GM12878 (cell line): ENCODE results near the gene LRRC37B. TPM values are rescaled to one million over a fixed set of nuclear protein-coding genes. Genes with fewer than 3 reads are reported as not detected.
A peak's percentile ranks its signal among the peaks of the same experiment; 100 is the strongest.

Experiments used
- ATAC-seq: fragments of 200-7000 bp; cut with Tn5 transposase; 3 replicates; pipeline ENCODE4 v1.9.1; 2020; ENCODE audit warnings: mild to moderate bottlenecking, moderate library complexity
- BruUV-seq: library from RNA; stranded (reverse); fragments of 400-500 nt; replicated peaks from 2 replicates; lab custom pipeline; 2021; lab: Mats Ljungman, UMichigan
- CTCF ChIA-PET: fragments of 300-600 bp; sonication (Branson Sonifier 250); formaldehyde crosslinking; extraction: SDS; loops from one replicate; lab custom pipeline; 2021; ENCODE audit warnings: inconsistent platforms; lab: Yijun Ruan, JAX
- POLR2A ChIA-PET: fragments of 350-600 bp; formaldehyde crosslinking; extraction: SDS; loops from one replicate; lab custom pipeline; 2021; ENCODE audit warnings: inconsistent platforms; lab: Charles Lee
- RAD21 ChIA-PET: fragments of 300-600 bp; sonication (Branson Sonifier 250); formaldehyde crosslinking; loops from one replicate; lab custom pipeline; 2023; ENCODE audit warnings: antibody characterized with exemption; ENCODE audit not compliant: unreplicated experiment; lab: Charles Lee
- SMC1A ChIA-PET: fragments of 300-600 bp; sonication (Branson Sonifier 250); formaldehyde crosslinking; loops from one replicate; lab custom pipeline; 2023; ENCODE audit not compliant: unreplicated experiment, uncharacterized antibody; lab: Charles Lee
- DNase-seq: peaks from one replicate; pipeline ENCODE4 v3.0.0-alpha.2; 2011; ENCODE audit warnings: low read depth, low spot score
- FAIRE-seq: peaks from 3 replicates; lab custom pipeline; 2011; peaks lifted over from hg19 to GRCh38; lab: Jason Lieb, UNC
- H2AFZ ChIP-seq: 2 replicates; pipeline ENCODE4 v1.6.0; 2011; ENCODE audit warnings: low read depth, low read length, control low read depth; ENCODE audit not compliant: control insufficient read depth
- H3K27ac ChIP-seq: 2 replicates; pipeline ENCODE4 v1.5.1; 2011; ENCODE audit warnings: control low read depth; ENCODE audit not compliant: control insufficient read depth, insufficient read depth
- H3K27me3 ChIP-seq, 2 experiments: replicated peaks in 1 of 2; 2 replicates each; pipeline versions ENCODE4 v1.6.0 to v1.6.1; 2011; ENCODE audit warnings: low read length in 1 of 2; ENCODE audit not compliant: control insufficient read depth in 2 of 2, insufficient read depth in 2 of 2
- H3K36me3 ChIP-seq, 2 experiments: 2 replicates each; pipeline ENCODE4 v1.5.1; 2011; ENCODE audit warnings: low read length in 1 of 2; ENCODE audit not compliant: control insufficient read depth in 2 of 2, insufficient read depth in 2 of 2
- H3K4me1 ChIP-seq: 2 replicates; pipeline ENCODE4 v1.6.1; 2011; ENCODE audit warnings: mild to moderate bottlenecking, low read length, moderate library complexity, mixed read lengths; ENCODE audit not compliant: control insufficient read depth, insufficient read depth
- H3K4me2 ChIP-seq: 2 replicates; pipeline ENCODE4 v1.6.0; 2011; ENCODE audit warnings: control low read depth; ENCODE audit not compliant: control insufficient read depth, insufficient read depth
- H3K4me3 ChIP-seq: fragments of 200-600 bp; sonication (generic); 2 replicates; pipeline ENCODE4 v1.5.1; 2016
- H3K79me2 ChIP-seq: 2 replicates; pipeline ENCODE4 v1.6.0; 2011; ENCODE audit warnings: low read length; ENCODE audit not compliant: control insufficient read depth, insufficient read depth
- H3K9ac ChIP-seq: 2 replicates; pipeline ENCODE4 v1.8.0; 2011; ENCODE audit warnings: low read length, control low read depth, mixed read lengths; ENCODE audit not compliant: control insufficient read depth, insufficient read depth
- H3K9me3 ChIP-seq: replicated peaks from 3 replicates; pipeline ENCODE4 v1.5.1; 2011; ENCODE audit warnings: mild to moderate bottlenecking, low read length; ENCODE audit not compliant: control insufficient read depth, insufficient read depth
- H4K20me1 ChIP-seq: 2 replicates; pipeline ENCODE4 v1.6.0; 2011; ENCODE audit not compliant: control insufficient read depth, insufficient read depth
- ASH2L ChIP-seq: fragments of 300-600, 200-600 bp; sonication (generic); IDR thresholded peaks from 2 replicates; pipeline ENCODE4 v1.6.1; 2017; ENCODE audit warnings: low read depth, mild to moderate bottlenecking, borderline replicate concordance
- BACH1 ChIP-seq: fragments of 450-650 bp; IDR thresholded peaks from 2 replicates; pipeline ENCODE4 v1.6.1; 2017; ENCODE audit warnings: mild to moderate bottlenecking, borderline replicate concordance
- BHLHE40 ChIP-seq, 2 experiments: fragments of 450-650 bp in 1 of 2; IDR thresholded peaks; 2 replicates each; pipeline ENCODE4 v1.6.1; 2011 to 2017; ENCODE audit warnings: low read depth in 2 of 2, borderline replicate concordance in 1 of 2, improper control_type of control experiment in 1 of 2, low read length in 1 of 2, mild to moderate bottlenecking in 1 of 2
- DPF2 ChIP-seq: fragments of 450-650 bp; IDR thresholded peaks from 2 replicates; pipeline ENCODE4 v1.6.1; 2017; ENCODE audit warnings: mild to moderate bottlenecking
- EZH2 ChIP-seq: IDR thresholded peaks from 2 replicates; pipeline ENCODE4 v1.6.1; 2012; ENCODE audit warnings: low read depth, mild to moderate bottlenecking, control low read depth, inconsistent platforms, low read length, borderline replicate concordance; ENCODE audit not compliant: control insufficient read depth
- GATAD2B ChIP-seq: fragments of 450-650 bp; conservative IDR thresholded peaks from 2 replicates; pipeline ENCODE4 v1.6.1; 2017; ENCODE audit warnings: low read depth, mild to moderate bottlenecking, moderate library complexity
- IKZF1 ChIP-seq: fragments of 450-650 bp; conservative IDR thresholded peaks from 2 replicates; pipeline ENCODE4 v1.6.1; 2017; ENCODE audit warnings: antibody characterized with exemption, mild to moderate bottlenecking
- IRF4 ChIP-seq: IDR thresholded peaks from 2 replicates; pipeline ENCODE4 v1.6.1; 2011; ENCODE audit warnings: low read depth, low read length
- LARP7 ChIP-seq: fragments of 450-650 bp; IDR thresholded peaks from 2 replicates; pipeline ENCODE4 v1.6.1; 2017; ENCODE audit warnings: mild to moderate bottlenecking
- NBN ChIP-seq: fragments of 450-650 bp; IDR thresholded peaks from 2 replicates; pipeline ENCODE4 v1.6.1; 2016
- NR2F1 ChIP-seq: fragments of 450-650 bp; conservative IDR thresholded peaks from 2 replicates; pipeline ENCODE4 v1.6.1; 2017; ENCODE audit warnings: mild to moderate bottlenecking
- POU2F2 ChIP-seq: IDR thresholded peaks from 3 replicates; pipeline ENCODE4 v1.6.1; 2011; ENCODE audit warnings: low read depth, mild to moderate bottlenecking, low read length, borderline replicate concordance
- SMARCA5 ChIP-seq: fragments of 450-650 bp; IDR thresholded peaks from 2 replicates; pipeline ENCODE4 v1.6.1; 2017; ENCODE audit warnings: mild to moderate bottlenecking
- ZBTB11 ChIP-seq: fragments of 450-650 bp; formaldehyde crosslinking; IDR thresholded peaks from 2 replicates; pipeline ENCODE4 v1.5.0; 2022; ENCODE audit warnings: mild to moderate bottlenecking, missing genetic modification characterization
- ZNF217 ChIP-seq: fragments of 450-650 bp; IDR thresholded peaks from 2 replicates; pipeline ENCODE4 v1.6.1; 2017; ENCODE audit warnings: antibody characterized with exemption, mild to moderate bottlenecking
- ZNF24 ChIP-seq: fragments of 450-650 bp; IDR thresholded peaks from 2 replicates; pipeline ENCODE4 v1.6.1; 2017; ENCODE audit warnings: antibody characterized with exemption, mild to moderate bottlenecking
- ZSCAN29 ChIP-seq: fragments of 450-650 bp; IDR thresholded peaks from 2 replicates; pipeline ENCODE4 v1.6.1; 2017; ENCODE audit warnings: mild to moderate bottlenecking, moderate library complexity
- WGBS: methylation state at CpG from one replicate; pipeline ENCODE4 v1.1.6; 2016; ENCODE audit warnings: low lambda C conversion rate; ENCODE audit not compliant: insufficient replicate concordance, insufficient coverage; ENCODE audit errors: missing lambda C conversion rate; 5-methylcytosine and 5-hydroxymethylcytosine counted together
- in situ Hi-C: fragments of 300-500 bp; cut with MboI; formaldehyde crosslinking; loops from 9 replicates; pipeline ENCODE4 v1.14.3; 2018; ENCODE audit warnings: mixed read lengths
- intact Hi-C: fragments of 100-400 bp; cut with micrococcal nuclease; formaldehyde crosslinking; loops from one replicate; pipeline ENCODE4 v1.14.2; 2022; ENCODE audit not compliant: unreplicated experiment
- polyA plus RNA-seq, 11 experiments: library from polyadenylated mRNA; depleted of rRNA in 4 of 11; unstranded in 6 of 11; stranded (reverse) in 5 of 11; fragments of >200 nt; fragmentation: Nextera tagmentation in 4 of 11; fragmentation: Illumina TruSeq in 1 of 11; extraction: Ambion mirVana in 4 of 11; extraction: Trizol in 1 of 11; gene quantifications; 1 replicate in 1 of 11; 2 replicates in 10 of 11; pipeline versions ENCODE4 v1.2.1 to v1.2.3, GENCODE V29; 2011 to 2016; ENCODE audit warnings: inconsistent platforms in 2 of 11, missing spikeins in 2 of 11, low read depth in 1 of 11
- total RNA-seq, 4 experiments: library from RNA; depleted of rRNA in 3 of 4; stranded (reverse); fragments of >200 nt in 3 of 4; fragmentation: Illumina TruSeq in 1 of 4; extraction: Trizol in 1 of 4; gene quantifications; 2 replicates each; pipeline versions ENCODE4 v1.2.1 to v1.2.3, GENCODE V29; 2013 to 2021
- TF ChIP-seq, protein P1 (sequence below): fragments of 450-650 bp; conservative IDR thresholded peaks from 2 replicates; pipeline ENCODE4 v1.6.1; 2017; ENCODE audit warnings: mild to moderate bottlenecking, moderate library complexity

LRRC37B gene
- total and polyA plus RNA-seq, 10 of the 15 experiments (the other 5 are each of a cell fraction or from before 2014, with no cell fraction given) = 3.2 to 25.7 (median 9.2) TPM

DNA sequence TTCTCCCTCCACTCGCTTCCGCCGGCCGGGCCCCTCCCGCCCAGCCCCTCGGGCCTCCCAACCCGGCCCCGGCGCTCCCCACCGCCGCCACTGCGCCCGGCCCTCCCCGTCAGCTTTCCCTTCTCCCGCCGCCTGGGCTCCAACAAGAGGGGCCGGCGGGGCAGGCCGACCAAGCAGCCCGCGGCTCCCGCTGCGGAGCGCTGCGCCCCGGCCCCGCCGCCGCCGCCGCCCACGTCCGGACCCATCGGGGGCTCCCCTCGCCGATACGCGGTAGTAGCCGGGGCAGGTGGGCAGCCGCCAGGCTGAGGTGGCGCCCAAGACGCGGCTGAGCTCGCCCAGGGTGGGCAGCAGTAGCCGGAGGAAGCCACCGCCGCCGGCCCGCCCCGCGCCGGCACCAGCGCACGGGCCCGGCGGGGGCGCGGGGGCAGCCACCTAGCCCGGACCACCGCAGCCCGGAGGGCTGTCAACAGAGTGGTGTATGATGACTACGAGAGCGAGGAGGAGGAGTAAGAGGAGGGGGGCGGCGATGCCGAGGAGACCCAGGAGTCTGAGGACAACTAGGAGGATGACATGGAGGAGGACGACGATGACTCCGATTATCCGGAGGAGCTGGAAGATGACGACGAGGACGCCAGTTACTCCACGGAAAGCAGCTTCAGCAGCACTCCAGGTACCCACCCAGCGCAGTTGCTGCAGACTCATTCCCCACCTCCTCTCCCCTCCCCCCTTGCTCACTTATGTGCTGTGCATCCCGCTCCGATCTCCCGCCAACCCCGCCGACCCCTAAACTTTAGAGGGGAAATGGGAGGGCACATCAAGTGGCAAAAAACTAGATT is 498 bp downstream of the LRRC37B start:
- SMC1A ChIA-PET = interaction anchor here (0.9 to 3.4 kb wide), 4 partner anchors 9 to 132 kb away, joined by 4 to 16 read pairs (median 6); no protein-coding TSS in a partner anchor
- TF ChIP-seq BACH1 (0 out of 2 replicates have a peak, but pooled peaks have one; percentile 42), NBN (0 out of 2 replicates have a peak, but pooled peaks have one; percentile 31), NR2F1 (peak; percentile 51), ZNF217 (peak; percentile 23; the same call in 1 of the 2 replicates), ASH2L (peak; percentile 48; the same call in 1 of the 2 replicates), POU2F2 (no peak), ZBTB11 (CRISPR knock-in tag) (no peak), GATAD2B (peak; percentile 63), EZH2 (no peak), IRF4 (no peak), SMARCA5 (peak; percentile 15; the same call in 1 of the 2 replicates), IKZF1 (peak; percentile 7; the same call in 1 of the 2 replicates), BHLHE40 (IDR thresholded peaks at IDR 0.05; ENCODE audit: borderline replicate concordance in 1 of 2, low read depth in 2 of 2, low read length in 1 of 2) (peak in 1 of 2 experiments; percentile 24; a peak in 2 of 4 replicates), LARP7 (peak; percentile 82), DPF2 (peak; percentile 38; the same call in 1 of the 2 replicates), ZSCAN29 (0 out of 2 replicates have a peak, but pooled peaks have one; percentile 18), ZNF24 (0 out of 2 replicates have a peak, but pooled peaks have one; percentile 7)
- TF ChIP-seq, protein P1, sequence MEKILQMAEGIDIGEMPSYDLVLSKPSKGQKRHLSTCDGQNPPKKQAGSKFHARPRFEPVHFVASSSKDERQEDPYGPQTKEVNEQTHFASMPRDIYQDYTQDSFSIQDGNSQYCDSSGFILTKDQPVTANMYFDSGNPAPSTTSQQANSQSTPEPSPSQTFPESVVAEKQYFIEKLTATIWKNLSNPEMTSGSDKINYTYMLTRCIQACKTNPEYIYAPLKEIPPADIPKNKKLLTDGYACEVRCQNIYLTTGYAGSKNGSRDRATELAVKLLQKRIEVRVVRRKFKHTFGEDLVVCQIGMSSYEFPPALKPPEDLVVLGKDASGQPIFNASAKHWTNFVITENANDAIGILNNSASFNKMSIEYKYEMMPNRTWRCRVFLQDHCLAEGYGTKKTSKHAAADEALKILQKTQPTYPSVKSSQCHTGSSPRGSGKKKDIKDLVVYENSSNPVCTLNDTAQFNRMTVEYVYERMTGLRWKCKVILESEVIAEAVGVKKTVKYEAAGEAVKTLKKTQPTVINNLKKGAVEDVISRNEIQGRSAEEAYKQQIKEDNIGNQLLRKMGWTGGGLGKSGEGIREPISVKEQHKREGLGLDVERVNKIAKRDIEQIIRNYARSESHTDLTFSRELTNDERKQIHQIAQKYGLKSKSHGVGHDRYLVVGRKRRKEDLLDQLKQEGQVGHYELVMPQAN = peak; percentile 72

More for the DNA sequence above, 498 bp downstream of the LRRC37B start:
- ChIA-PET POLR2A (interaction anchor here (1.2 to 1.5 kb wide), 2 partner anchors 120 to 135 kb away, joined by 3 to 6 read pairs; partner anchors contain the start of gene RHOT1), CTCF (interaction anchor here (0.6 to 5.3 kb wide), 9 partner anchors 9 to 142 kb away, joined by 3 to 84 read pairs (median 5); partner anchors contain the start of gene RHOT1), RAD21 (interaction anchor here (0.9 to 2.9 kb wide), 3 partner anchors 106 to 131 kb away, joined by 3 to 22 read pairs (median 3); partner anchors contain the start of gene UTP6)
- WGBS = 0% methylated on average over 45 of the region's 80 CpGs
- no peaks in the 10 kb centered on the region for H3K27me3 ChIP-seq
- no peaks in the 10 kb centered on the region for H3K9me3 ChIP-seq
- H3K9ac ChIP-seq = peak overlapping the region; percentile 73
- H3K4me1 ChIP-seq = no peaks in the 10 kb centered on the region; the same call in 1 of the 2 replicates
- FAIRE-seq = no peak
- peak; percentile 70 for ATAC-seq
- BruUV-seq = no TSS peak
- peak overlapping the region; percentile 83 for H3K4me2 ChIP-seq
- in situ Hi-C loops = loop anchor here (5.0 kb wide), 1 partner anchor 135 kb away; the partner anchor contains the start of gene RHOT1
- peaks cover 18% of the 10 kb centered on the region for H3K79me2 ChIP-seq
- no peaks in the 10 kb centered on the region for H4K20me1 ChIP-seq
- peak overlapping the region; percentile 51 for H3K27ac ChIP-seq
- H3K4me3 ChIP-seq = peak overlapping the region; percentile 95
- H2AFZ ChIP-seq = peak overlapping the region; percentile 87
- H3K36me3 ChIP-seq = no peaks in the 10 kb centered on the region; a peak in 1 of 4 replicates
- intact Hi-C loops = loop anchor here (2.0 kb wide), 1 partner anchor 131 kb away; no protein-coding TSS in a partner anchor
- DNase-seq = no peak
